Stimulated activated naive CD4-positive, alpha-beta T cell treated with Interleukin-2 at 50 U/mL for 16 hours (primary cell): Measurements from ENCODE around the gene TBX21.
"Not testable (repeated sequence)": the region's sequence is repeated elsewhere in the genome, so short reads cannot be mapped to it uniquely, and the experiment has no call there.

ENCODE experiments used
- DNase-seq: peaks from one replicate; lab custom pipeline; 2025; lab: John Stamatoyannopoulos, UW

Gene TBX21

GRCh38 chr17:47731396-47731795 lies 1.6 kb upstream of the TBX21 start:
- no peak for DNase-seq

- DNase-seq, result no peak
Observed at GRCh38 chr17:47732399-47733046, 513 bp upstream of the TBX21 start.

- DNase-seq, result no peak
Observed at GRCh38 chr17:47733674-47734410, 806 bp downstream of the TBX21 start.

- DNase-seq, result no peak
Observed at GRCh38 chr17:47735139-47735464, 2.1 kb downstream of the TBX21 start.

- no peak for DNase-seq
Observed at GRCh38 chr17:47735536-47736011, 2.5 kb downstream of the TBX21 start.

GRCh38 chr17:47736501-47737495 lies 3.8 kb downstream of the TBX21 start:
- no peak for DNase-seq

- DNase-seq, result no peak
Observed at GRCh38 chr17:47738178-47738577, 5.1 kb downstream of the TBX21 start.

- DNase-seq, result no peak
Observed at GRCh38 chr17:47739150-47739549, 6.1 kb downstream of the TBX21 start.

GRCh38 chr17:47739945-47740344 lies 6.9 kb downstream of the TBX21 start:
- not testable (repeated sequence) for DNase-seq

GRCh38 chr17:47741109-47741792 lies 8.2 kb downstream of the TBX21 start:
- DNase-seq, result no peak

GRCh38 chr17:47741793-47742145 lies 8.7 kb downstream of the TBX21 start:
- DNase-seq, result no peak

- no peak for DNase-seq
Observed at GRCh38 chr17:47742319-47743181, 9.5 kb downstream of the TBX21 start.

- no peak for DNase-seq
Observed at GRCh38 chr17:47744168-47745036, 11.4 kb downstream of the TBX21 start.

- no peak for DNase-seq
Observed at GRCh38 chr17:47745037-47745380, 12.0 kb downstream of the TBX21 start.

GRCh38 chr17:47751471-47751870 lies 18.4 kb downstream of the TBX21 start:
- no peak for DNase-seq

GRCh38 chr17:47757386-47757785 lies 24.4 kb downstream of the TBX21 start:
- no peak for DNase-seq

GRCh38 chr17:47760409-47761140 lies 27.5 kb downstream of the TBX21 start:
- no peak for DNase-seq

GRCh38 chr17:47762728-47763127 lies 29.7 kb downstream of the TBX21 start:
- no peak for DNase-seq

- DNase-seq, result no peak
Observed at GRCh38 chr17:47763913-47764582, 31.0 kb downstream of the TBX21 start.
